ENCODE results near the gene ARHGEF17. TPM values are rescaled to one million over a fixed set of nuclear protein-coding genes. Genes with fewer than 3 reads are reported as not detected.

Gene ARHGEF17
- total RNA-seq, 1 donor from 2014 or later, result 104 TPM

DNA sequence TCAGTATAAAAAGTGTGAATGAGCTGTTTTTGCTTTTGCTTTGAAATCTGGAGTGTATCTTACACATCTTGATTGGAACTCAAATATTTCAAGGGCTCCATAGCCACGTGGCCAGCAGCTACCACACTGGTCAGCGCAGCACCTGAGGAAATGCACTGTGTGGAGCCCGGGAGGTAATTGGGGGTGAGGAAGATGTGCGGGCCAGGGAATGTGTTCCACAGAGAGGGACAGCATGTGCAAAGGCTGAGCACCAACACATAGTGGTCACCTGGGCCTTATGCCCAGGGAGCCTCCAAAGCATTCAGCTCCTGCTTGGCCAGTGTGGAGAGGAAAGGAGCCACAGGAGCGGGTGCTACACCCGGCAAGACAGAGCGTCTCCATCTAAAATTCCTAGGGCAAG lies 88.9 kb downstream of the ARHGEF17 start:
- TF ChIP-seq, protein P1, sequence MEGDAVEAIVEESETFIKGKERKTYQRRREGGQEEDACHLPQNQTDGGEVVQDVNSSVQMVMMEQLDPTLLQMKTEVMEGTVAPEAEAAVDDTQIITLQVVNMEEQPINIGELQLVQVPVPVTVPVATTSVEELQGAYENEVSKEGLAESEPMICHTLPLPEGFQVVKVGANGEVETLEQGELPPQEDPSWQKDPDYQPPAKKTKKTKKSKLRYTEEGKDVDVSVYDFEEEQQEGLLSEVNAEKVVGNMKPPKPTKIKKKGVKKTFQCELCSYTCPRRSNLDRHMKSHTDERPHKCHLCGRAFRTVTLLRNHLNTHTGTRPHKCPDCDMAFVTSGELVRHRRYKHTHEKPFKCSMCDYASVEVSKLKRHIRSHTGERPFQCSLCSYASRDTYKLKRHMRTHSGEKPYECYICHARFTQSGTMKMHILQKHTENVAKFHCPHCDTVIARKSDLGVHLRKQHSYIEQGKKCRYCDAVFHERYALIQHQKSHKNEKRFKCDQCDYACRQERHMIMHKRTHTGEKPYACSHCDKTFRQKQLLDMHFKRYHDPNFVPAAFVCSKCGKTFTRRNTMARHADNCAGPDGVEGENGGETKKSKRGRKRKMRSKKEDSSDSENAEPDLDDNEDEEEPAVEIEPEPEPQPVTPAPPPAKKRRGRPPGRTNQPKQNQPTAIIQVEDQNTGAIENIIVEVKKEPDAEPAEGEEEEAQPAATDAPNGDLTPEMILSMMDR (IDR thresholded peaks at IDR 0.05), result no peak
- H3K9me3 Mint-ChIP-seq (ENCODE audit: unreplicated experiment), result no peaks in the 10 kb centered on the region
- no peak for DNase-seq (ENCODE audit: extremely low spot score, unreplicated experiment)
- H3K36me3 Mint-ChIP-seq (ENCODE audit: unreplicated experiment), result no peaks in the 10 kb centered on the region
- no peak overlapping the region for H3K4me3 Mint-ChIP-seq (ENCODE audit: unreplicated experiment)
- H3K27me3 Mint-ChIP-seq (ENCODE audit: unreplicated experiment), result no peaks in the 10 kb centered on the region
- H3K4me1 Mint-ChIP-seq (ENCODE audit: unreplicated experiment), result peaks cover 8% of the 10 kb centered on the region
- no peak overlapping the region for H3K27ac Mint-ChIP-seq (ENCODE audit: unreplicated experiment)

DNA sequence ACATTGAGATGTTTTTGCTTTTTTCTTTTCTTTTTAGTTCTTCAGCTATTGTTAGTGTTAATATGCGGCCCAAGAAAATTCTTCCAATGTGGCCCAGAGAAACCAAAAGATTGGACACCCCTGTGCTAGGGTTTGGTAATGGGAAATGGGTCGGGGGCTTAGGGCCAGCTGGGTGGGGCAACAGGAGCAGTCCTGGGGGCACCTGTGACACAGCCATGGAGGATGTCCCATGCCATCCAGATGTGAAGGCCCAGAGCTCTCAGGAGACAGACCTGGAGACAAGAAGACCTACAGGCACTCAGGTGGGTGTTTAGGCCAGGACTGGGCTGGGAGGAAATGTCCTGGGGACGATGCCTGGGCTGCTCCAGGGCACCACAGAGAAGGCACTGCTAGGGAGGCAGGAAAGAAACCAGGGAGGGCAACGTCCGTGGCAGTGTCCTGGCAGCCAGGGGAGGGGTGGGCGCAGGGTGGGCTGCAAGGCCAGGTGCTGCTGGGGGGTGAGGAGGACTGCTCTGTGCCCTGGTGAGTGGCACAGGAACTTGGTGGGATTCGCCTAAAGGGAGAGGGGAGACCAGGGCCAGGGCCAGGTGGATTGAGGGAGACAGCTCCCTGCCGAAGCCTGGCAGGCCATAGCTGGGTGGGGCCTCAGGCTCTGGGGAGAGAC lies 89.5 kb downstream of the ARHGEF17 start:
- H3K27ac Mint-ChIP-seq (ENCODE audit: unreplicated experiment), result no peak overlapping the region
- no peak overlapping the region for H3K4me3 Mint-ChIP-seq (ENCODE audit: unreplicated experiment)

DNA sequence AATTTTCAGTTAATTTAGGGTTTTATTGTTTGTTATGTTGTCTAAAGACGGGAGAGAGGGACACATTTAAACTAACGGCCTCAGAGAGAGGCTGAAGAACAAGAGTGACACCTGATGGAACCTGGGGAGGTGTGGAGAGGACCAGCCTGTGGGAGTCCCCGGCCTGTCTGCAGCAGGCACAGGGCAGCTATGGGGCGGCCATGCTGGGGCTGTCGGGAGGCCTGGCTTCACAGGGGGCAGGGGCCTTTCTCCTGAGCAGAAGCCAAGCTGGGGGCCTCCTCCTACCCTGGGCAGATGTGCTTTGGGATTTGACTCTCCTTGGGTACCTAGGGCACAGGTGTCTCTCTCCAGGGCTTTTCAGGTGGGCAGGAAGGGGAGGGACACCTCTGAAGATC lies 90.1 kb downstream of the ARHGEF17 start:
- Mint-ChIP-seq H3K27me3 (ENCODE audit: unreplicated experiment) (no peaks in the 10 kb centered on the region), H3K9me3 (ENCODE audit: unreplicated experiment) (no peaks in the 10 kb centered on the region), H3K27ac (ENCODE audit: unreplicated experiment) (no peak overlapping the region), H3K4me1 (ENCODE audit: unreplicated experiment) (peaks cover 8% of the 10 kb centered on the region), H3K36me3 (ENCODE audit: unreplicated experiment) (no peaks in the 10 kb centered on the region), H3K4me3 (ENCODE audit: unreplicated experiment) (no peak overlapping the region)
- TF ChIP-seq, protein P1 (IDR thresholded peaks at IDR 0.05), result no peak
- no peak for DNase-seq (ENCODE audit: extremely low spot score, unreplicated experiment)

More for the DNA sequence above, 89.5 kb downstream of the ARHGEF17 start:
- no peak for DNase-seq (ENCODE audit: extremely low spot score, unreplicated experiment)
- Mint-ChIP-seq H3K4me1 (ENCODE audit: unreplicated experiment) (peaks cover 8% of the 10 kb centered on the region), H3K27me3 (ENCODE audit: unreplicated experiment) (no peaks in the 10 kb centered on the region), H3K36me3 (ENCODE audit: unreplicated experiment) (no peaks in the 10 kb centered on the region), H3K9me3 (ENCODE audit: unreplicated experiment) (no peaks in the 10 kb centered on the region)
- TF ChIP-seq, protein P1 (IDR thresholded peaks at IDR 0.05), result no peak

DNA sequence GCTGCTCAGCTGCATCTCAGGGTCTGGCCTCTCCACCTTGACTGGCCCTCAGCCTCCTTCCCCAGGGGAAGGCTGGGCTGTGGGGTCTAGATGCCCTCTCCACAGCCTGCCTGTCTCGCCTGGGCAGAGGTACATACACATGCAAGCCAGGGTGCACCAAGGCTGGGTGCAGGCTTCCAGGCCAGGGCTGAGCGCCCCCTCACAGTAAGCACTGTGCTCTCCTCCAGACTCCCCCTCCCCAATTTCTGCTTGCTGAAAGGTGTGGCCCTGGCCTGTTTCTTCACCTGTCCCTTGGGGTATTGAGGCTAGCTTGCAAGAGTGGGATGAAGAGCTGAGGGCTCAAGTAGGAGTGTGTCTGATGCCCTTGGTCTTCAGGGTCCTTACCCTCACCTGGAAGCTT lies 90.6 kb downstream of the ARHGEF17 start:
- H3K4me1 Mint-ChIP-seq (ENCODE audit: unreplicated experiment), result peaks cover 8% of the 10 kb centered on the region
- TF ChIP-seq, protein P1 (IDR thresholded peaks at IDR 0.05), result no peak
- H3K4me3 Mint-ChIP-seq (ENCODE audit: unreplicated experiment), result no peak overlapping the region
- H3K36me3 Mint-ChIP-seq (ENCODE audit: unreplicated experiment), result no peaks in the 10 kb centered on the region
- no peaks in the 10 kb centered on the region for H3K27me3 Mint-ChIP-seq (ENCODE audit: unreplicated experiment)
- no peaks in the 10 kb centered on the region for H3K9me3 Mint-ChIP-seq (ENCODE audit: unreplicated experiment)
- no peak overlapping the region for H3K27ac Mint-ChIP-seq (ENCODE audit: unreplicated experiment)
- DNase-seq (ENCODE audit: extremely low spot score, unreplicated experiment), result no peak

DNA sequence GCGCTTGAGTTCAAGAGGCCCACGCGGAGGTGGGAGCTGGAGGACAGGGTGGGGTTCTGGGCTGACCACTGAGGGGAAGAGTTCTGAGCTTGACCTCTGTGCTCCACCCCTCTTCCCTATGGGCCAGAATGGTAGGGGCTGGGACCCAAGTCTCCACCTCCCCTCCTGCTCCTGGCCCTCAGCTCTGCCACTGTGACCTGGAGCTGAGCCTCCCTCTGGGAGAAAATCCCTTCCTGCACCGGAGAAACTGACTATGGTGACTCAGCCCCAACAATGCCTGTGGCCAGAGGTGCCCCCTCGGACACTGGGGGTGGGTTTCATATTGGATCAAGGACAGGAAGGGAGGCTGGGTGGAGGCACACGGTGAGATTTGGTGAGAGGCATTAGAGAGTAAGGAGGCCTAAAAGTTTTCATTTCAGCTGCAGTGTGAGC lies 91.1 kb downstream of the ARHGEF17 start:
- Mint-ChIP-seq H3K36me3 (ENCODE audit: unreplicated experiment) (no peaks in the 10 kb centered on the region), H3K4me1 (ENCODE audit: unreplicated experiment) (peaks cover 8% of the 10 kb centered on the region), H3K27me3 (ENCODE audit: unreplicated experiment) (no peaks in the 10 kb centered on the region), H3K9me3 (ENCODE audit: unreplicated experiment) (no peaks in the 10 kb centered on the region), H3K4me3 (ENCODE audit: unreplicated experiment) (no peak overlapping the region), H3K27ac (ENCODE audit: unreplicated experiment) (peak overlapping the region; percentile 50)
- no peak for DNase-seq (ENCODE audit: extremely low spot score, unreplicated experiment)
- TF ChIP-seq, protein P1 (IDR thresholded peaks at IDR 0.05), result no peak
